ENCODE measurements around the gene KRTAP5-6.

DNA sequence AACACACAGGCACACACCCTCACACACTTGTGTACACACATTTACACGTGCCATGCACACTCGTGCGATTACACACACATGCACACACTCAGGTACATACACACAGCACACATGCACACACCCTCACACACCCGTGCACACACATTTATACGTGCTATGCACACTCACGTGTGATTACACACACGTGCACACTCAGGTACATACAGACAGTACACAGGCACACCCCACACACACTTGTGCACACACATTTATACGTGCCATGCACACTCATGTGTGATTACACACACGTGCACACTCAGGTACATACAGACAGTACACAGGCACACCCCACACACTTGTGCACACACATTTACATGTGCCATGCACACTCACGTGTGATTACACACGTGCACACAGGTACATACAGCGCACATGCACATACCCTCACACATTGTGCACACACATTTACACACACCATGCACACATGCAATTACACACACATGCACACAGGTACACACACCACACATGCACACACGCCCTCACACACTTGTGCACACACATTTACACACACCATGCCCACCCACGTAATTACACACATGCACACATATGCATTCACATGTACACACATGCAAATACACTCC is 48.8 kb downstream of the KRTAP5-6 start:
- TF ChIP-seq, protein P1, sequence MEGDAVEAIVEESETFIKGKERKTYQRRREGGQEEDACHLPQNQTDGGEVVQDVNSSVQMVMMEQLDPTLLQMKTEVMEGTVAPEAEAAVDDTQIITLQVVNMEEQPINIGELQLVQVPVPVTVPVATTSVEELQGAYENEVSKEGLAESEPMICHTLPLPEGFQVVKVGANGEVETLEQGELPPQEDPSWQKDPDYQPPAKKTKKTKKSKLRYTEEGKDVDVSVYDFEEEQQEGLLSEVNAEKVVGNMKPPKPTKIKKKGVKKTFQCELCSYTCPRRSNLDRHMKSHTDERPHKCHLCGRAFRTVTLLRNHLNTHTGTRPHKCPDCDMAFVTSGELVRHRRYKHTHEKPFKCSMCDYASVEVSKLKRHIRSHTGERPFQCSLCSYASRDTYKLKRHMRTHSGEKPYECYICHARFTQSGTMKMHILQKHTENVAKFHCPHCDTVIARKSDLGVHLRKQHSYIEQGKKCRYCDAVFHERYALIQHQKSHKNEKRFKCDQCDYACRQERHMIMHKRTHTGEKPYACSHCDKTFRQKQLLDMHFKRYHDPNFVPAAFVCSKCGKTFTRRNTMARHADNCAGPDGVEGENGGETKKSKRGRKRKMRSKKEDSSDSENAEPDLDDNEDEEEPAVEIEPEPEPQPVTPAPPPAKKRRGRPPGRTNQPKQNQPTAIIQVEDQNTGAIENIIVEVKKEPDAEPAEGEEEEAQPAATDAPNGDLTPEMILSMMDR (IDR thresholded peaks at IDR 0.05): no peak
- no peak for TF ChIP-seq POLR2A (IDR thresholded peaks at IDR 0.05)

All from uterus (tissue), 2 donors.